Measurements from ENCODE around the gene ADAM29.
"Not testable (repeated sequence)": the region's sequence is repeated elsewhere in the genome, so short reads cannot be mapped to it uniquely, and the experiment has no call there.

Gene ADAM29

DNA sequence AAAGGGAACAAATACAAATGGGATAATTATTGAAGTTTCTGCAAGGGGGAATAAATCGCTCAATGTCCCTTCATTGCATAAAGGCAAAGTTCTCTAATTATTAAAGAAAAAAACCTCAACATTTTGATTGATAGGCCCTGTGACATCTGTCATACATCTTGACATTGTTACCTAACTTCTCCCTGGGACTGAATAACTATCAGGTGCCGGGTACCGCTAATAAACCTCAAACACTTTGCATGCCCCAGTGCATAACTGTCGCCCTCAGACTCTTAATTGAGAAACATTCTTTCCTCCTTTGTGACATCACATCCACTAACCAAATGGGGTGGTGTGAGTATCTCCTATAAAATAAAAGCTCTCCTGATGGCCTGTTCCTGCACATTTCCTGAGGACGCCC, at the start of gene ADAM29:
Gene ADAM29, plus strand, starts transcription at position 301 of the 400 bp plus-strand sequence. CDS start 57,168 bp downstream, outside the sequence.
- no peak for DNase-seq (ENCODE audit: low read depth, low spot score)

DNA sequence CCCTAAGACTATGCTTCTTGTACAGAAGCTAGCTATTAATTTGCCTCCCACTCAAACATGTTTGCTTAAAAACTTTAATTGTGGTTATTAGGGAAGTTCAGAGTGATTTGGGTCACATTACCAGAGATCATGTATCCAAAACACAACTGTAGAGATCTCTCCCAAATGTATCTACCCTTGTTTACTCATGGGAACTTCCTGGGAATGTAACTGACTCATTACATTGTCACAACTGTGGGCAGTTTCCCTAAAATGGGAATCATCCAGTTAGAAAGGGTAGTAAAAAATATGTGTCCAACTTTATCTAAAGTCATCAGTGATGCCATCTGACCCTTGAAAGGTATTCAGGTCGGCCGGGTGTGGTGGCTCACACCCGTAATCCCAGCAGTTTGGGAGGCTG, 48.8 kb upstream of the ADAM29 start:
- no peak for DNase-seq (ENCODE audit: low read depth, low spot score)

DNA sequence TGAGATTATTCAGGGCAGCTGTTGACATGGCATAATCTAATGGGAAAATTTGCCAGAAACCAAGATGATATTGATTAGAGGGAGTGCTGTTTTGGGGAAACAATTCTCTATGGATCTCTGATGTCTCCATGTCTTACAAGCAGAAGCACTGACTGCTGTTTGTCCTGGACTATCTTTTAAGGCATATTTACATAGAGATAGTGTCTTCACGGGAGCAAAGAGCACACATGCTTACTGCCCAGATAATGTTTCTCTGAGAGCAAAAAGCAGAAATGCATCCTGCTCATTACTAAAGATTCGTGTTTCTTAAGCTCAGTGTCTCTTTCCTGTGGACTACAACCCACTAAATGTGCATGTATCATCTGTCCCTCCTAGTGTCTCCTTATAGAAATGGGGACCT, 47.8 kb upstream of the ADAM29 start:
- DNase-seq (ENCODE audit: low read depth, low spot score), result no peak

DNA sequence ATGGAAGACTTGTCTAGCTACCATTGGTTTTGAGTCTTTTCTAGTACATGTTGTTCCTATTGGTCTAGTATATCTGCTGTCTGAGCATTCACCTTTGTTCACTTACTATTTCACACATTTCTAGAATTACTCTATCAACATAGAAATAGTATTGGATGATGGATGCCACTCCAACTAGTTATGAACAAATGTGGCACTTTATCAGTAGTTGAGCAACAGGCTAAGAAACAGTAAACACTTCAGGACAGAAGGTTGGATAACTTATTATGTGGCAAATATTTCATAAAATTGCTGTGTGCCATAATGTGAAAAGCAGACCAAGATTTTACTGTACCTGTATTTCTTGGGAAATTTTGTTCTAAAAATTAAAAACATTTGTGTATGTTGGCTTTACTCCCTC, 46.8 kb upstream of the ADAM29 start:
- no peak for DNase-seq (ENCODE audit: low read depth, low spot score)

DNA sequence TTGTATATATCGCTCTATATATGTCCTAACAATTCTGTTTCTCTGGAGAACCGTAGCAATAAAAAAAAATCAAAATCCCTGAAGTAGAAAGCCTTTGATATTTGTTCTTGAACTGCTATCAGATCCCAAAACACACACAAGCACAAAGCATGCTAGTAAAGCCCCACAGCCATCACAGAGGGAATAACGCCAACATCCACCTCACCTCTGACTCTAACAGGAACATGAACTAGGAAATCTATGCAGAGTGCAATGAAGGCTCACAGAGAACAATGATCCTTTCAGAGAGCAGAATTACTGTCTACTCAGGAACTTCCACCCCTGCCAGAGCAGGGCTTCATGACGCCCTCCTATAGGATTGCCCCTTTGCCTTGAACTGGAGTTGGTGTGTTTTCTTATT, 45.0 kb upstream of the ADAM29 start:
- DNase-seq (ENCODE audit: low read depth, low spot score), result not testable (repeated sequence)

DNA sequence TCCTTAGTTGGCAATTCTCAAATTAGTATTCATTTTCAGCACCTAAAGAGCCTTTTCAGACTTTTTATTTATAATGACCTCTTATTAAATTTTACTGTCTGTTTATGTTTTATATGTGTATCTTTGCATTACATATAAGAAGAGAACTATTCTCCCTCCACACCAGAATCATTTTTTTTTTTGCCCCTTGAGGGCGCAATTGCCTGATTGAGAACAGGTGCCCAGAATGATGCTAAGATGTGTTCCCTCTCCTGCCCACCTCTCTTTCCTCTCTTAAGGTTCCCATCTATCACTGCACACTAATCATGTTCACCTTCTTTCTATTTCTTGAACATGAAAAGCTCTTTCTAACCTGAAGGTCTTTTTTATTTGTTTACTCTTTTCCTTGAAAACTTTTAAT, 44.2 kb upstream of the ADAM29 start:
- DNase-seq (ENCODE audit: low read depth, low spot score), result peak; percentile 20

DNA sequence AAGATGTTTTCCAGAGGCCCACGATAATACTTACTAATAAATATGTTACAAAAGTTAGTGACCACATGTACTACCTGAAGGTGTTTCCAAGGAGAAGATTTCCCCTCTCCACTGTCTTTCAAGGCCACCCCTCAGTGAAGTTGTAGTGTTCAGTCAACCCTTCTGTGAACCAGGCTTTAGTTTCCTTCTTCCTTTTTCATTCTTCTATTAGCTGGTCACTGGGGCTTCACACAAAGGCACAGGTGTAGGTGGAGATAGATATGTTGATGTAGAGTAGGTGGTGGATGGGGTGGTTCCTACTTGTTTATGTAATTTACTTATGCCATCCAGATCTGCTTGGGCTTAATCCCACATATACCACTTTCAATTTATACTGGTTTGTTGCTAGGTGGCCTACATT, 43.3 kb upstream of the ADAM29 start:
- DNase-seq (ENCODE audit: low read depth, low spot score), result no peak

DNA sequence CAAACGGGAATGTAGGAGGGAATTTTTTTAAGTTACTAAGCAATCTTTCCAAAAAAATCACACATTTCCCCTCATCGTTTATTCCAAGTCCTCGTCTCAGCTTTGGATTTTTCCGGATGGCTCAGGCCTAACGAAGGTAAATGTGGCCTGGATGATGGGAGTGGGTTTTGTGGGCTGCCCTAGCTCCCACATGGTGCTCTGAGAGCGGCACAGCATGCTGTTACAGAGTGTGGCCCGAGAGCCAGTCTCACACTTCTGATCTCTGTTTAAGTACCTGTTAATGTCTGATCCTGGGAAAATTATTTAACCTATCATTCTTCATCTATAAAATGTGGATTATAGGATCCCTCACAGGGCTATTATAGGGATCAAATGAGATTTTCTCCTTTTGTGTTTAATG, 38.2 kb upstream of the ADAM29 start:
- no peak for DNase-seq (ENCODE audit: low read depth, low spot score)

DNA sequence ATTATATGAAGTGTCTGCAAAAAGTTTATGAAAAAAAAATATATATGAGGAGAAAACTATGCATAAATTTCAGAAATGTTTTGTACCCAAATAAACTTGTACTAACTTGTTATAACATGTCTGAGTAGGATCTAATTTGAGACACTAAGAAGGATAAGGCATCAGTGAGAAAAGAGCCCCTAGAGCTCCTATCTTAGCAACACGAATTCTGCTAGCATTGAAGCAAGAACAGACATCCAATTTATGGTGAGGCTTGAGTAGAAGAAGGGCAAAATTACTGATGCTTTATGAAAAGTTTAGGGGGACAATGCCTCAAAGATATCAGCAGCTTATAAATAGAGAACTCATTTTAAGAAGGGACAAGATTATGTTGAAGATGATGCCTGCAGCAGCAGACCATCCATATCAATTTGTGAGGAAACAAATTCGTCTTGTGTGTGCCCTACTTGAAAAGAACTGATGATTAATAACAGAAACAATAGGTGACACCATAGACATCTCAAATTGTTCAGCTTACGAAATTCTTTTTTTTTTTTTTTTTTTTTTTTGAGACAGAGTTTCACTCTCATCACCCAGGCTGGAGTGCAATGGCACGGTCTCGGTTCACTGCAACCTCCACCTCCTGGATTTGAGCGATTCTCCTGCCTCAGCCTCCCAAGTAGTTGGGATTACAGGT, 35.7 kb upstream of the ADAM29 start:
- no peak for DNase-seq (ENCODE audit: low read depth, low spot score)

DNA sequence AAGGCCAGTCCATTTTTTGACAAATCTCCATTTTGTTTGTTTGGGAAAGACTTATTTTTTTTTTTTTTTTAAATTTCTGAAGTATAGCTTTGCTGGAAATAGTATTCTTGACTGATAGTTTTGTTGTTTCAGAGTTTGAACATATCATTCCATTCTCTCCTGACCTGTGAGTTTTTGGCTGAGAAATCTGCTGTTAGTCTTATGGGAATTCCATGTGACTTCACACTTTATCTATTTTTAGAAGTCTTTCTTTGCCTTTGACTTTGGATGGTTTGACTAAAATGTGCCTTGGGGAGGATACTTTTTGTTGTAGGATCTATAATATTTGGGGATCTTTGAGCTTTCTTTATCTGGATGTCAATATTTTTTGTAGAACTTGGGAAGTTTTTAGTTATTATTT, 10.7 kb upstream of the ADAM29 start:
- no peak for DNase-seq (ENCODE audit: low read depth, low spot score)

DNA sequence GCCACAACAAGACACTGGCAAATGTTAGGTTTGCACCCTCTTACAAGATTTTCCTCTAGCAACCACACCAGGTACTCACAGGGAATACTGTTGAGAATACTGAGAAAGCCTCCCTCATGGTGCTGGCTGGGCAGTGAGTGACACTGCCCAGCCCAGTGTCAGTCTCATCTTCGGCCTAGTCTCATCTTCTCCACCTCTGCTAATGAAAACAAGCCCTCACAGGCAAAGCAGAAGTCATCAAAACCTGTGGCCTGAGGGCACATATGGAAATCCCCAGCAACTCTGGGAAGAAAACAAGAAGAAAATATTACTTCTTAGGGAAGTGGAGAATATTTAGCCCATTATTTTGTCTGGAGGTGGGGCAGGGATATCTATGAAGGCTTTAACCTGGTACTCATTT, 7.9 kb upstream of the ADAM29 start:
- DNase-seq (ENCODE audit: low read depth, low spot score), result no peak

DNA sequence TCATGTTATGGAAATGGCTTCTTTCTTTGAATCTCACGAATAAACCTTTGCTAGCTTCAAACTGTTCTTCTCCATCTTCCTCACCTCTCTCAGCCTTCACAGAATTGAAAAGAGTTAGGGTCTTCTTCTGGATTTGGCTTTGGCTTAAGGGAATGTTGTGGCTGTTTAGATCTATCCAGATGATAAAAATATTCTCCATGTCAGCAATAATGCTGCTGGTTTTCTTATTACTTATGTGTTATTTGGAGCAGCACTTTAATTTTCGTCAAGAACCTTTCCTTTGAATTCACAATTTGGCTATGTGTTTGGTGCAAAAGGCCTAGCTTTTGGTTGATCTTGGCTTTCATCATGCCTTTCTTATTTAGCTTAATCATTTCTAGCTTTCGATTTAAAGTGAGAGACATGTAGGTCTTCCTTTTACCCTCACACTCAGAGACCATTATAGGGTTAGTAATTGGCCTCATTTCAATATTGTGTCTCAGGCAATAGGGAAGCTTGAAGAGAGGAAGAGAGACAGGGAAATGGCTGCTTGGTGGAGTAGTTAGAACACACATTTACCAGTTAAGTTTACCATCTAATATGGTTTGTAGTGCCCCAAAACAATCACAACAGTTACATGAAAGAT, 5.1 kb upstream of the ADAM29 start:
- DNase-seq (ENCODE audit: low read depth, low spot score), result no peak

DNA sequence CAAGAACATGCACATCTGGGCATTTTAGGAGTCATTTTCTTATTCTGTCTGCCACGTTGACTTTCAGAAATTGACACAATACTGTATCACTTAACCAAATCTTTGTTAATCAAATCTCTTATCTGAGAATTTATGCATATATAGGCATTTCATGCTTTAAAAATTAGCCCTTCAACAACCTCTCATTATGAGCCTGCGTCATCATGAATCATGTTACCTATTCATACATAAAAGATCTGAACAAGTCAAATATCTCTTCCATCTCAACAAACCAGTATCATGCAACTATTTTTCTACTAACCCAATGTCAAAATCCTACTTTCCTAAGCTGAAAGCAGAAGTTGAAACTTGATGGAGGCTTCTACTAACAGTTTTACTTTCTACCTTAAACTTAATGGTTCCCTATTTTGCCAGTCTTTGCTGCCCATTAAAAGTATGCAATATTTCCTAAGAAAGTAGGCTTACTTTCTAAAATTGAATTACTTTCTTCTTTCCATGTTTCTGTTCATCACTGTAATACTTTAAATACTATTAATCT, 1.8 kb downstream of the ADAM29 start:
- DNase-seq (ENCODE audit: low read depth, low spot score), result no peak

DNA sequence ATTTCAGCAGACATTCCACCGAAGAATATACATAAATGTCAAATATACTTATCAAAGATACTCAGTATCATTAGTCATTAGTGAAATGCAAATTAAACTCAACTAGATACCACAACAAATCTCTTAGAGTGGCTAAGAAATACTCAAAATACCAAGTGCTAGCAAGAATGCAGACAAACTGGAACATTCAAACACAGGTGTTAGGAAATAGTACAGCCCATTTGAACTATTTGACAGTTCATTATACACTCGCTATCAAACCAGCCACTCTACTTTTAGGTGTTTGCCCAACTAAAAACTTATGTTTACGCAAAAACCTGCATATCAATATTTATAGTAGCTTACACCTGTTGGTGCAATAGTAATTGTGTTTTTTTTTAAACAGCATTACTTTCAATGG, 8.8 kb downstream of the ADAM29 start:
- DNase-seq (ENCODE audit: low read depth, low spot score), result no peak

DNA sequence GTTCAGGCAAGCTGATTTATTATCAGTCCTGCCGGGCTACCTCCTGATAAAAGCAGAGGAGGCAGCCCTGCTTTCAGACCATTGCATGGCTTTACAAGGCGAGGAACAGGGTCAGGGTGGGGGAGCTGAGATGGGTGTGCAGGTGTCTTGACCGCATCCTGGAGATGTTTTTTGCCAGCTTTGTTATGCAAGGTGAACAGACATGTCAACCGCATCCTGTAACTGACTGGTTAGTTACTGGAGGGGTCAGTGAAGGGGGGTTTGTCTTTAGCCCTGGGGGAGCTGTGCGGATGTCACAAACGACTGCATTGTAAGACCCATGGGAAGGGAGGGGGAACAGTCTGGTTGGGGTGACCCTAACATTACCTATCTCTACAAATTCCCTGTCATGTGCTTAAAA, 10.0 kb downstream of the ADAM29 start:
- no peak for DNase-seq (ENCODE audit: low read depth, low spot score)

DNA sequence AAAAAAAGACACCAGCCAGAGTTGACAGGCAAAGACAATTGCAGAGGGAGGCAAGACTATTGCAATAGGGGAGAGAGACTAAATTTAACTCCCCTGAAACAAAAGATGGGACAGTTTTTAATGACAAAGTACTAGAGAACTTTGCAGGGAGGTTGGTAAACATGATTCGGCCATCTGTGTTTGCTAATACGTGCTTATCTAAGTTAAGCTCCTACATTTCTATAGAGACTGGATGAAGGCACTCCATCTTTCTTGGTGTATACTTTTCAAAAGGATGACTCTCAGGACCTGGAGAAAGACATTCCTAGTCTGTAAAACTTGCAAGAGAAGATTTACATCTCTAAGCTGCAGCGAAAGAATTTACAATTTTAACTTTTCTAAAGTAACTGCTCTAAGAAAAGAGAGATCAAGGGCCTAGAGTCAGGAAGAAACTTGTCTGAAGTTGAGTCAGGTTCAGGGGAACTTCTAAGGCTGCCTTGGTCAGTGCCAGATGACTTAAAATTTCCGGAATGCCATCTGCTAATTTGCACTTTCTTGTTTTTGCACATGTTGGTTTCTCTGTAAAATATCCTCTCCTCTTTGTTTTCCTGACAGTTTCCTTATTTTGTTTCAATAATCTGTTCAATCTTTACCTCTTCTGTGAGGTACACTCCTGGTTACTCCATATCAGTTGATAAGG, 10.6 kb downstream of the ADAM29 start:
- DNase-seq (ENCODE audit: low read depth, low spot score), result no peak

DNA sequence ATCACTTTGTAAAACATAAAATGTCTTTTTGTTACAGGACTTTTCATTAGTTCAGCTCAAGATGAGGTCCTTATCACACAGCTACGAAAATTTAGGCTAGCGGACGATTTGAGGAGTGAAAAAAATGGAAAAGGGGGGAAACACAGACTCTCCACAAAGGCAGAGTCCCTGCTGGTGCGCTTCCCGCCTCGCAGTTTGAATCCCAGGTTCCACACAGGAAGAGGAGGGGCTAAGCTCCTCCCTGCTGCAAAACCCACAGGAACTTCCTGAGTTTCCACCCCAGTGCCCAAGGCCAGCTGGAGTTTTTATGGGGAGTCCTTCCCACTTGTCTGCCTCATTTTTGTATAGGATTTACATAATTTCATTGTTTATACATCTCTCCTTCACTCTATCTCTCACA, 11.2 kb downstream of the ADAM29 start:
- DNase-seq (ENCODE audit: low read depth, low spot score), result no peak

DNA sequence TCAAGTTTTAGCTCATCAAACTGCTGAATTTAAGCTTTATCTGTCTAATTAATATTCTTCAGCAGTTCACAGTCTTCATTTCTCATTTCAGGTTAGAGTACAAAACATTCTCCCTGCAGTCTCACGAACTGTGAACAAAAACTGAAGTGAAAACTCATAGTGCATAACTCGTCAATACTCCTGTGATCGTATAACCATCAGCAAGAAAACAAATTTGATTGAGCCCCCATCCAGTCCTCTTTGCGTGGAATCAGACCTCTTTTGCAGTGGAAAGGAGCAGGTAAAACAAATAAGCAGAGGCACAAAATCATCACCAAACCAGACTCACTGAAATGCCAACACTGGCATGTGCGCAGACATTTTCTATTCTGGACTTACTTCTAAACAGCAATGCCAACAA, 12.7 kb downstream of the ADAM29 start:
- DNase-seq (ENCODE audit: low read depth, low spot score), result no peak

DNA sequence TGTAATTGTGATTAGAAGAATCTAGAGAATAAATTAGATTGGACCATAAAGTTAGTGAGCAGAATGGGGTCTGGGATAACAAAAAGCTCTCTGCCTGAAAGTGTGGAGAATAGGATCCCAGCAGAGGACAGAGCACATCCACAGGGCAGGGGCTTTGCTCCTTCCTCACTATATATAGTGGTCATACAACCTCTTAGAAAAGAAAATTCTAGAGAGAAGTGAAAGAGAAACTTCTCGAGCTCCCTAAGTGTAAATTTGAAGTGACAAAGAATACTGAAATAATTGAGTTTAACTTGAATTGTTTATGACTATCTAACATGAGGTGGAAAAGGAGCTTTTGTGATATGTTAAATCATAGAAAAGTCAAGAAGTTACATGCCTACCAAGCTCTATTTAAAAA, 14.9 kb downstream of the ADAM29 start:
- no peak for DNase-seq (ENCODE audit: low read depth, low spot score)

DNA sequence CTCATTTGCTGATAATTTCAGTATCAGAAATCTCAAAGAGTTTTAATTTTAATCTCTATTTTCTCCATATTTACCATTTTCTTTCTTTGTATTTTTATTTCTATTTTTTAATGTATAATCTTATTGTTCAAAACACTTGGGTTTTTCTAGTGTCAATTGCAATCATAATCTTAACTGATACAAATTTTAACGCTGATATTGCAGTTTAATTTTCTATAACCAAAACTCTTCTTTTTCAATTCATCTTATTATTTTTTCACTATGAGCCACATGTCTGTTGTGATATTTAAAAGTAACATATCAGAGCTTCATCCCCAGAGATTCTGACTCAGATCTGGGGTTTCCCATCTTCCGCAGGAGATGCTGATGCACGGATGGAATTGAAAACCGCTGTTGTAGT, 16.2 kb downstream of the ADAM29 start:
- no peak for DNase-seq (ENCODE audit: low read depth, low spot score)

DNA sequence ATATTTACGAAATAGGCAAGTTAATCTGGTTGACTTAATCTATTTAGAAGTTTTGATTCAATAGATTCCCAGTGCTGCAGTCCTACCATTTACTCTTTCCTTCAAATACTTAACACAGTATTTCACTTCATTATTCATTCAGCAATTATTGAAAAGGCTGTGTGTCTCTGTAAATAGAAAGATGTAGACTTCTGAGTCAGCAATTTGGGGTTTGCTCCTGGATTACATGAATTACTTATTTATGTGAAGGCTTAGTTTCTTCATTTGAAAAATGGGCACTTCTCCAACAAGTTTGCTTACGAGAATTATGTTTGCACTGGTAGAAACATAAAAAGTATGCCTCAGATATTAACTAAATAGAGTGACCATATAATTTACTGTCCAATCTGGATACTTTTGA, 17.4 kb downstream of the ADAM29 start:
- no peak for DNase-seq (ENCODE audit: low read depth, low spot score)

DNA sequence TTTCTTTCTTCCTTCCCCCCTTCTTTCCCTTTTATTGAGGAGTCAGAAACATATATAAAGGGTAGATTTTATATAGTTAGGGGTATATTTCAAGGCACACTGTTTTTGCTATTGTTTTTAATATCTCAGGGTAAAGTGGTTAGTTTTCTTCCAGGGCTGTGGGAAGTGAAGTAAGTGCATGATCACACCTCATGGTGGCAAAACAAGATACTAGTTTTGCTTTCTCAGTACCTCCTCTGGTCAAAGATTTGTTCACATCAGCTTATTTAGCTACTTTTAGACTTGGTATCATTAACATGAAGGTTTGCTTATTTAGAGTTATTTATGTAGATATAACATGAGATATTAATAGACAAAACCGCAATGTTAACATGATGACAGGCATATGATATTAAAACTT, 21.8 kb downstream of the ADAM29 start:
- DNase-seq (ENCODE audit: low read depth, low spot score), result no peak

DNA sequence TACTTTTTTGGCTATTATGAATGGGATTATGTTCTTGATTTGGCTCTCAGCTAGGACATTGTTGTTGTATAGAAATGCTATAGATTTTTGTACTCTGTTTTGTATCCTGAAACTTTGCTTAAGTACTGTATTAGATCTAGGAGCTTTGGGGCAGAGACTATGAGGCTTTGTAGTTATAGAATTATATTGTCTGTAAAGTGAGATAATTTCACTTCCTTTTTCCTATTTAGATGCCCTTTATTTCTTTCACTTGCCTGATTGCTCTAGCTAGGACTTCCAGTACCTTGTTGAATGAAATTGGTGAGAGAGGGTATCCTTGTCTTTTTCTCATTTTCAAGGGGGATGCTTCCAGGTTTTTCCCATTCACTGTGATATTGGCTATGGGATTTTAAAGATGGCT, 28.1 kb downstream of the ADAM29 start:
- no peak for DNase-seq (ENCODE audit: low read depth, low spot score)

All from ELF-1 (cell line).